SK-N-SH (cell line): ENCODE results near the gene CHRNB1. TPM values are rescaled to one million over a fixed set of nuclear protein-coding genes. Genes with fewer than 3 reads are reported as not detected.

Source experiments
- CTCF ChIA-PET: fragments of 300-600, 350-600 bp; formaldehyde crosslinking; extraction: SDS; loops from one replicate; lab custom pipeline; 2021; lab: Yijun Ruan, JAX
- POLR2A ChIA-PET: fragments of 350-600 bp; sonication (Branson Sonifier 250); formaldehyde crosslinking; extraction: SDS; loops from one replicate; lab custom pipeline; 2020; ENCODE audit warnings: antibody characterized with exemption, inconsistent platforms; lab: Yijun Ruan, JAX
- DNase-seq: peaks from one replicate; pipeline ENCODE4 v3.0.0; 2012
- H2AFZ ChIP-seq: fragments of 200-600 bp; sonication (generic); 2 replicates; pipeline ENCODE4 v1.8.1; 2016; ENCODE audit warnings: antibody characterized with exemption, mild to moderate bottlenecking, low read depth
- H3F3A ChIP-seq: fragments of 200-600 bp; sonication (generic); replicated peaks from 2 replicates; pipeline ENCODE3; 2016; ENCODE audit warnings: antibody characterized with exemption, mild to moderate bottlenecking; ENCODE audit not compliant: insufficient read depth
- H3K27ac ChIP-seq, 2 experiments: fragments of 200-500 bp in 1 of 2; fragments of 200-600 bp in 1 of 2; sonication (Bioruptor generic) in 1 of 2; sonication (generic), shearing (Covaris generic) in 1 of 2; 2 replicates each; pipeline versions ENCODE4 v1.5.1 to v1.6.1; 2014 to 2016; ENCODE audit warnings: low read depth in 2 of 2, inconsistent platforms in 1 of 2, low read length in 1 of 2, mild to moderate bottlenecking in 1 of 2, mixed read lengths in 1 of 2
- H3K27me3 ChIP-seq: fragments of 200-600 bp; sonication (generic), shearing (Covaris generic); 2 replicates; pipeline ENCODE4 v1.6.1; 2016; ENCODE audit warnings: mixed run types; ENCODE audit not compliant: insufficient read depth
- H3K36me3 ChIP-seq, 2 experiments: fragments of 200-500 bp in 1 of 2; fragments of 200-600 bp in 1 of 2; sonication (Bioruptor generic) in 1 of 2; sonication (generic) in 1 of 2; replicated peaks in 1 of 2; 2 replicates each; pipeline versions ENCODE3 to v1.5.1; 2014 to 2016; ENCODE audit warnings: low read length in 1 of 2, mild to moderate bottlenecking in 1 of 2; ENCODE audit not compliant: insufficient read depth in 2 of 2, control insufficient read depth in 1 of 2
- H3K4me1 ChIP-seq, 2 experiments: fragments of 200-500 bp in 1 of 2; fragments of 200-600 bp in 1 of 2; sonication (Bioruptor generic) in 1 of 2; sonication (generic), shearing (Covaris generic) in 1 of 2; 2 replicates each; pipeline versions ENCODE4 v1.5.1 to v1.6.1; 2014 to 2016; ENCODE audit warnings: low read depth in 1 of 2, low read length in 1 of 2, mixed run types in 1 of 2; ENCODE audit not compliant: insufficient read depth in 2 of 2, control insufficient read depth in 1 of 2
- H3K4me2 ChIP-seq: fragments of 200-600 bp; sonication (generic), shearing (Covaris generic); 2 replicates; pipeline ENCODE4 v1.6.1; 2017; ENCODE audit warnings: mixed run types
- H3K4me3 ChIP-seq, 2 experiments: fragments of 200-500 bp in 1 of 2; fragments of 200-600 bp in 1 of 2; sonication (Bioruptor generic) in 1 of 2; sonication (generic), shearing (Covaris generic) in 1 of 2; 2 replicates each; pipeline versions ENCODE4 v1.5.1 to v1.8.1; 2014 to 2016; ENCODE audit warnings: low read depth in 2 of 2, inconsistent platforms in 1 of 2, low read length in 1 of 2, mild to moderate bottlenecking in 1 of 2, mixed read lengths in 1 of 2, moderate library complexity in 1 of 2
- H3K79me2 ChIP-seq: fragments of 200-600 bp; sonication (generic); 2 replicates; pipeline ENCODE4 v1.8.1; 2017; ENCODE audit warnings: mild to moderate bottlenecking; ENCODE audit not compliant: insufficient read depth
- H3K9ac ChIP-seq: fragments of 200-600 bp; sonication (generic); 2 replicates; pipeline ENCODE4 v1.6.1; 2017; ENCODE audit warnings: mixed run types
- H3K9me2 ChIP-seq: fragments of 200-600 bp; sonication (generic); 2 replicates; pipeline ENCODE4 v1.6.1; 2017; ENCODE audit warnings: mixed run types
- H3K9me3 ChIP-seq: fragments of 200-600 bp; sonication (generic); 2 replicates; pipeline ENCODE4 v1.6.1; 2017; ENCODE audit warnings: mixed run types, mild to moderate bottlenecking, moderate library complexity
- H4K20me1 ChIP-seq: fragments of 200-600 bp; sonication (generic); 2 replicates; pipeline ENCODE4 v1.6.1; 2017; ENCODE audit warnings: mild to moderate bottlenecking, mixed run types; ENCODE audit not compliant: insufficient read depth
- CHD2 ChIP-seq: fragments of 150-350 bp; IDR thresholded peaks from 2 replicates; pipeline ENCODE4 v1.6.1; 2018; ENCODE audit warnings: low read length; ENCODE audit not compliant: partially characterized antibody
- EP300 ChIP-seq, 2 experiments: IDR thresholded peaks; 2 replicates each; pipeline versions ENCODE4 v1.4.0 to v1.6.1; 2012; ENCODE audit warnings: borderline replicate concordance in 1 of 2, low read depth in 1 of 2, low read length in 1 of 2
- EZH2phosphoT487 ChIP-seq: fragments of 200-600 bp; sonication (generic); IDR thresholded peaks from 2 replicates; pipeline ENCODE4 v1.6.1; 2017; ENCODE audit warnings: low read depth, mixed run types, mild to moderate bottlenecking, antibody characterized with exemption, moderate library complexity, borderline replicate concordance
- FOSL2 ChIP-seq: IDR thresholded peaks from 2 replicates; pipeline ENCODE4 v1.4.0; 2012; ENCODE audit warnings: low read depth, mild to moderate bottlenecking, moderate library complexity, borderline replicate concordance
- GABPA ChIP-seq: IDR thresholded peaks from 2 replicates; pipeline ENCODE4 v1.4.0; 2012; ENCODE audit warnings: low read depth, mild to moderate bottlenecking
- JUND ChIP-seq: IDR thresholded peaks from 2 replicates; pipeline ENCODE4 v1.4.0; 2012
- MEF2A ChIP-seq: IDR thresholded peaks from 2 replicates; pipeline ENCODE4 v1.4.0; 2012; ENCODE audit warnings: low read depth, borderline replicate concordance
- MXI1 ChIP-seq: IDR thresholded peaks from 2 replicates; pipeline ENCODE4 v1.6.1; 2012; ENCODE audit warnings: mild to moderate bottlenecking, low read depth, low read length, improper control_type of control experiment
- RFX5 ChIP-seq: IDR thresholded peaks from 2 replicates; pipeline ENCODE4 v1.6.1; 2012; ENCODE audit warnings: mild to moderate bottlenecking, improper control_type of control experiment, low read length
- RXRA ChIP-seq: IDR thresholded peaks from 2 replicates; pipeline ENCODE4 v1.4.0; 2012; ENCODE audit warnings: low read depth, mild to moderate bottlenecking, borderline replicate concordance
- SMC3 ChIP-seq: IDR thresholded peaks from 2 replicates; pipeline ENCODE4 v1.6.1; 2012; ENCODE audit warnings: low read depth, low read length, improper control_type of control experiment
- TAF1 ChIP-seq: IDR thresholded peaks from 2 replicates; pipeline ENCODE4 v1.6.1; 2012; ENCODE audit warnings: low read depth, mild to moderate bottlenecking, low read length, moderate library complexity, borderline replicate concordance
- TEAD4 ChIP-seq: IDR thresholded peaks from 2 replicates; pipeline ENCODE4 v1.4.0; 2012; ENCODE audit warnings: mild to moderate bottlenecking, borderline replicate concordance; ENCODE audit not compliant: insufficient read depth
- WGBS: methylation state at CpG from one replicate; pipeline ENCODE4 v1.1.6; 2017; ENCODE audit warnings: low lambda C conversion rate; 5-methylcytosine and 5-hydroxymethylcytosine counted together
- polyA plus RNA-seq, 3 experiments: library from polyadenylated mRNA; depleted of rRNA; stranded (reverse); fragments of >200 nt; gene quantifications; 2 replicates each; pipeline ENCODE4 v1.2.3, GENCODE V29; 2012
- TF ChIP-seq, protein P1 (sequence below): fragments of 150-350 bp; IDR thresholded peaks from 2 replicates; pipeline ENCODE4 v1.6.1; 2017; ENCODE audit warnings: antibody characterized with exemption, low read length, low read depth, borderline replicate concordance
- TF ChIP-seq, protein P2 (sequence below): IDR thresholded peaks from 2 replicates; pipeline ENCODE4; 2012
- TF ChIP-seq, protein P3 (sequence below): fragments of 200-600 bp; sonication (generic); IDR thresholded peaks from 2 replicates; pipeline ENCODE4 v1.6.1; 2017; ENCODE audit warnings: antibody characterized with exemption, mild to moderate bottlenecking, moderate library complexity
- TF ChIP-seq, protein P4 (sequence below): IDR thresholded peaks from 2 replicates; pipeline ENCODE4 v1.4.0; 2012; ENCODE audit warnings: low read depth, borderline replicate concordance
- TF ChIP-seq, protein P5 (sequence below): IDR thresholded peaks from 2 replicates; pipeline ENCODE4 v1.4.0; 2012; ENCODE audit warnings: low read depth, borderline replicate concordance

The CHRNB1 gene
- polyA plus RNA-seq, 1 of the 3 experiments (the other 2 are of a cell fraction) = 26.8 TPM

DNA sequence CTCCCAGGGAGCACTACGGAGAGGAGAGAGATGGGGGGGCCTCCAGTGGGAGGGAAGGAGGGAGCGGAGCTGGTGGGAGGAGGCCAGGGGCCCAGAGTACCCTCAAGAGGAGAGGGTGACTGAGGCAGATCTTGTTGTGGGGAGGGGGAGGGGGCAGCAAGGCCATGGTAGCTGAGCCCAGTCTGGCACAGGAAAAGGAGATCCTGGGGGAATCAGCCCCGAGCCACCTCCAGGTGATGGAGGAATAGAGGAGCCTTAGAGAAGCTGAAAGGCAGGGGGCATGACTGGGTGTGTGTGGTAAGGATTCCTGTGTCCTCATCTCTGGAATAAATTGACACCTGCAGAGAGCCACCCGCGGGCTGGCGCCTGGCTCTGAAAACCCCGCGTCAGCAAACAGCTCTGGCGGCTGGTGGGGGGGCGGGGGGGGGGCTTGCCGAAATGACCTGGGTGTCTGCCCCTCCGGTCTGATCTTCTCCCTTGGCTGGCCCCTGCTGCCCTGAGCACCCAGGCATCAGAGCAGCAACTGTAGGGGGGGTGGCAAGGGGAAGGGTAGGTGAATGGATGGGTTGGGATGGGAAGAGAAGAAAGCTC is 38.5 kb upstream of the CHRNB1 start:
- Histone ChIP-seq H3K79me2 (peaks cover 45% of the 10 kb centered on the region), H2AFZ (no peak overlapping the region), H3K4me3 (peak overlapping the region; percentile 78 to 91), H3K9me3 (no peaks in the 10 kb centered on the region), H3K9ac (peak overlapping the region; percentile 94), H3F3A (peaks cover 14% of the 10 kb centered on the region), H3K9me2 (no peaks in the 10 kb centered on the region), H4K20me1 (peaks cover 11% of the 10 kb centered on the region; the same call in 1 of the 2 replicates), H3K27me3 (no peaks in the 10 kb centered on the region), H3K4me1 (peaks cover 5 to 21% of the 10 kb centered on the region in 2 experiments; a peak in 2 of 4 replicates), H3K27ac (peak overlapping the region in 1 of 2 experiments; percentile 88; a peak in 2 of 4 replicates), H3K36me3 (peaks cover 14 to 20% of the 10 kb centered on the region in 2 experiments), H3K4me2 (peak overlapping the region; percentile 100)
- WGBS = 35% methylated on average over 12 of the region's 12 CpGs
- TF ChIP-seq, protein P1, sequence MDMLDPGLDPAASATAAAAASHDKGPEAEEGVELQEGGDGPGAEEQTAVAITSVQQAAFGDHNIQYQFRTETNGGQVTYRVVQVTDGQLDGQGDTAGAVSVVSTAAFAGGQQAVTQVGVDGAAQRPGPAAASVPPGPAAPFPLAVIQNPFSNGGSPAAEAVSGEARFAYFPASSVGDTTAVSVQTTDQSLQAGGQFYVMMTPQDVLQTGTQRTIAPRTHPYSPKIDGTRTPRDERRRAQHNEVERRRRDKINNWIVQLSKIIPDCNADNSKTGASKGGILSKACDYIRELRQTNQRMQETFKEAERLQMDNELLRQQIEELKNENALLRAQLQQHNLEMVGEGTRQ = no peak
- no peak for TF ChIP-seq EZH2phosphoT487
- no peak for TF ChIP-seq JUND
- no peak for TF ChIP-seq SMC3
- TF ChIP-seq, protein P2, sequence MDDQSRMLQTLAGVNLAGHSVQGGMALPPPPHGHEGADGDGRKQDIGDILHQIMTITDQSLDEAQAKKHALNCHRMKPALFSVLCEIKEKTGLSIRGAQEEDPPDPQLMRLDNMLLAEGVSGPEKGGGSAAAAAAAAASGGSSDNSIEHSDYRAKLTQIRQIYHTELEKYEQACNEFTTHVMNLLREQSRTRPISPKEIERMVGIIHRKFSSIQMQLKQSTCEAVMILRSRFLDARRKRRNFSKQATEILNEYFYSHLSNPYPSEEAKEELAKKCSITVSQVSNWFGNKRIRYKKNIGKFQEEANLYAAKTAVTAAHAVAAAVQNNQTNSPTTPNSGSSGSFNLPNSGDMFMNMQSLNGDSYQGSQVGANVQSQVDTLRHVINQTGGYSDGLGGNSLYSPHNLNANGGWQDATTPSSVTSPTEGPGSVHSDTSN = no peak
- ChIA-PET CTCF (interaction anchor here (0.7 to 4.9 kb wide), 8 partner anchors 10 to 155 kb away, joined by 3 to 28 read pairs (median 4); partner anchors contain the start of genes SENP3 and TMEM95), POLR2A (interaction anchor here (1.0 kb wide), 1 partner anchor 281 kb away, joined by 3 read pairs; the partner anchor contains the start of gene TP53)
- no peak for DNase-seq

DNA sequence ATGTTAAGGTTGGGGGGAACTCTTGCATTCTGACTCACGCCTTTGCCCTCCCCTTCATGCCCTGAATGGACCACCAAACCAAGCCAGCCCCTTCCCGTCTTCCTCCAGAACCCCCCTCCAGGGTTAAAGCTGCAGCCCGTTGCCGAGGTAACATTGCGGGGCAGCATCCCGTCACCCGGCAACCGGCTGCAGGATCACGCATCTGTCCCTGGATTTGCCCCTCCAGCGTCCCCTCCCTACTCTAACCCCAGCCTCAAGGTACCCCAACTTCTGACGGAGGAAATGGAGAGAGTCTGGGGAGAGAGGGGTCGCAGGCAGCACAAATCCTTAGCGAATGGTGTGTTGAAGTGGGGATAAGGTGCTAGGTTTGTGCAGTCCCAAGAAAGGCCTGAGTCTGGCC is 37.8 kb upstream of the CHRNB1 start:
- TF ChIP-seq TAF1 (no peak), RXRA (no peak), TEAD4 (no peak), GABPA (no peak), EP300 (IDR thresholded peaks at IDR 0.05; ENCODE audit: borderline replicate concordance in 1 of 2, low read depth in 1 of 2, low read length in 1 of 2) (no peak), MEF2A (no peak), RFX5 (no peak), FOSL2 (no peak), CHD2 (no peak), MXI1 (no peak)
- TF ChIP-seq, protein P3, sequence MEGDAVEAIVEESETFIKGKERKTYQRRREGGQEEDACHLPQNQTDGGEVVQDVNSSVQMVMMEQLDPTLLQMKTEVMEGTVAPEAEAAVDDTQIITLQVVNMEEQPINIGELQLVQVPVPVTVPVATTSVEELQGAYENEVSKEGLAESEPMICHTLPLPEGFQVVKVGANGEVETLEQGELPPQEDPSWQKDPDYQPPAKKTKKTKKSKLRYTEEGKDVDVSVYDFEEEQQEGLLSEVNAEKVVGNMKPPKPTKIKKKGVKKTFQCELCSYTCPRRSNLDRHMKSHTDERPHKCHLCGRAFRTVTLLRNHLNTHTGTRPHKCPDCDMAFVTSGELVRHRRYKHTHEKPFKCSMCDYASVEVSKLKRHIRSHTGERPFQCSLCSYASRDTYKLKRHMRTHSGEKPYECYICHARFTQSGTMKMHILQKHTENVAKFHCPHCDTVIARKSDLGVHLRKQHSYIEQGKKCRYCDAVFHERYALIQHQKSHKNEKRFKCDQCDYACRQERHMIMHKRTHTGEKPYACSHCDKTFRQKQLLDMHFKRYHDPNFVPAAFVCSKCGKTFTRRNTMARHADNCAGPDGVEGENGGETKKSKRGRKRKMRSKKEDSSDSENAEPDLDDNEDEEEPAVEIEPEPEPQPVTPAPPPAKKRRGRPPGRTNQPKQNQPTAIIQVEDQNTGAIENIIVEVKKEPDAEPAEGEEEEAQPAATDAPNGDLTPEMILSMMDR = no peak
- TF ChIP-seq, protein P4, sequence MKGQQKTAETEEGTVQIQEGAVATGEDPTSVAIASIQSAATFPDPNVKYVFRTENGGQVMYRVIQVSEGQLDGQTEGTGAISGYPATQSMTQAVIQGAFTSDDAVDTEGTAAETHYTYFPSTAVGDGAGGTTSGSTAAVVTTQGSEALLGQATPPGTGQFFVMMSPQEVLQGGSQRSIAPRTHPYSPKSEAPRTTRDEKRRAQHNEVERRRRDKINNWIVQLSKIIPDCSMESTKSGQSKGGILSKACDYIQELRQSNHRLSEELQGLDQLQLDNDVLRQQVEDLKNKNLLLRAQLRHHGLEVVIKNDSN = no peak
- TF ChIP-seq, protein P5, sequence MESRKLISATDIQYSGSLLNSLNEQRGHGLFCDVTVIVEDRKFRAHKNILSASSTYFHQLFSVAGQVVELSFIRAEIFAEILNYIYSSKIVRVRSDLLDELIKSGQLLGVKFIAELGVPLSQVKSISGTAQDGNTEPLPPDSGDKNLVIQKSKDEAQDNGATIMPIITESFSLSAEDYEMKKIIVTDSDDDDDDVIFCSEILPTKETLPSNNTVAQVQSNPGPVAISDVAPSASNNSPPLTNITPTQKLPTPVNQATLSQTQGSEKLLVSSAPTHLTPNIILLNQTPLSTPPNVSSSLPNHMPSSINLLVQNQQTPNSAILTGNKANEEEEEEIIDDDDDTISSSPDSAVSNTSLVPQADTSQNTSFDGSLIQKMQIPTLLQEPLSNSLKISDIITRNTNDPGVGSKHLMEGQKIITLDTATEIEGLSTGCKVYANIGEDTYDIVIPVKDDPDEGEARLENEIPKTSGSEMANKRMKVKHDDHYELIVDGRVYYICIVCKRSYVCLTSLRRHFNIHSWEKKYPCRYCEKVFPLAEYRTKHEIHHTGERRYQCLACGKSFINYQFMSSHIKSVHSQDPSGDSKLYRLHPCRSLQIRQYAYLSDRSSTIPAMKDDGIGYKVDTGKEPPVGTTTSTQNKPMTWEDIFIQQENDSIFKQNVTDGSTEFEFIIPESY = no peak
- no peaks in the 10 kb centered on the region for H3K27me3 ChIP-seq
- H3K27ac ChIP-seq = no peak overlapping the region
- peaks cover 10 to 24% of the 10 kb centered on the region in 2 experiments for H3K36me3 ChIP-seq
- DNase-seq = no peak
- H3K4me3 ChIP-seq = peak overlapping the region in 1 of 2 experiments; percentile 47; a peak in 1 of 4 replicates
- H3K9me3 ChIP-seq = no peaks in the 10 kb centered on the region
- H3K9ac ChIP-seq = no peak overlapping the region
- ChIA-PET POLR2A (no interaction called here), CTCF (interaction anchor here (0.7 to 4.9 kb wide), 7 partner anchors 10 to 154 kb away, joined by 3 to 28 read pairs (median 4); partner anchors contain the start of genes SENP3 and TMEM95)
- H3K79me2 ChIP-seq = peaks cover 40% of the 10 kb centered on the region
- peaks cover 11% of the 10 kb centered on the region for H3F3A ChIP-seq
- peaks cover 5 to 21% of the 10 kb centered on the region in 2 experiments; a peak in 2 of 4 replicates for H3K4me1 ChIP-seq
- peaks cover 11% of the 10 kb centered on the region; the same call in 1 of the 2 replicates for H4K20me1 ChIP-seq
- H2AFZ ChIP-seq = no peak overlapping the region
- no peaks in the 10 kb centered on the region for H3K9me2 ChIP-seq
- peak overlapping the region; percentile 100 for H3K4me2 ChIP-seq
- 84% methylated on average over 13 of the region's 13 CpGs for WGBS
